Raji (cell line): ENCODE data around the gene CNTNAP2.

Source experiments
- POLR2A ChIP-seq: IDR thresholded peaks from 2 replicates; pipeline ENCODE4 v1.6.1; 2011; ENCODE audit warnings: low read depth, low read length, control low read depth; ENCODE audit not compliant: insufficient read depth

The CNTNAP2 gene

GRCh38 chr7:148108381-148108780 is 1991.8 kb downstream of the CNTNAP2 start:
- TF ChIP-seq POLR2A, result no peak

- no peak for TF ChIP-seq POLR2A
Measured at GRCh38 chr7:148110097-148110868, 1993.7 kb downstream of the CNTNAP2 start.

GRCh38 chr7:148114804-148115203 is 1998.2 kb downstream of the CNTNAP2 start:
- TF ChIP-seq POLR2A, result no peak

- TF ChIP-seq POLR2A, result no peak
Measured at GRCh38 chr7:148115308-148115707, 1998.7 kb downstream of the CNTNAP2 start.

- no peak for TF ChIP-seq POLR2A
Measured at GRCh38 chr7:148116195-148116594, 1999.6 kb downstream of the CNTNAP2 start.

GRCh38 chr7:148116829-148117403 is 2000.3 kb downstream of the CNTNAP2 start:
- no peak for TF ChIP-seq POLR2A

GRCh38 chr7:148118371-148118770 is 2001.8 kb downstream of the CNTNAP2 start:
- no peak for TF ChIP-seq POLR2A

GRCh38 chr7:148121401-148121800 is 2004.8 kb downstream of the CNTNAP2 start:
- no peak for TF ChIP-seq POLR2A

GRCh38 chr7:148121847-148122246 is 2005.2 kb downstream of the CNTNAP2 start:
- no peak for TF ChIP-seq POLR2A

- no peak for TF ChIP-seq POLR2A
Measured at GRCh38 chr7:148124477-148124876, 2007.9 kb downstream of the CNTNAP2 start.

GRCh38 chr7:148127374-148127773 is 2010.8 kb downstream of the CNTNAP2 start:
- TF ChIP-seq POLR2A, result no peak

GRCh38 chr7:148129023-148129422 is 2012.4 kb downstream of the CNTNAP2 start:
- no peak for TF ChIP-seq POLR2A

GRCh38 chr7:148135116-148135515 is 2018.5 kb downstream of the CNTNAP2 start:
- no peak for TF ChIP-seq POLR2A

- no peak for TF ChIP-seq POLR2A
Measured at GRCh38 chr7:148135997-148136396, 2019.4 kb downstream of the CNTNAP2 start.

- no peak for TF ChIP-seq POLR2A
Measured at GRCh38 chr7:148142660-148143248, 2026.2 kb downstream of the CNTNAP2 start.

GRCh38 chr7:148144827-148145226 is 2028.2 kb downstream of the CNTNAP2 start:
- TF ChIP-seq POLR2A, result no peak

- no peak for TF ChIP-seq POLR2A
Measured at GRCh38 chr7:148146346-148146745, 2029.7 kb downstream of the CNTNAP2 start.

GRCh38 chr7:148147438-148147837 is 2030.8 kb downstream of the CNTNAP2 start:
- TF ChIP-seq POLR2A, result no peak
